GM19324 (cell line): Measurements from ENCODE around the gene OPHN1.
"Not testable (repeated sequence)": the region's sequence is repeated elsewhere in the genome, so short reads cannot be mapped to it uniquely, and the experiment has no call there.

Source experiments
- ATAC-seq: cut with Tn5 transposase; IDR thresholded peaks from one replicate; pipeline ENCODE4 v1.9.1; 2021; ENCODE audit warnings: mild to moderate bottlenecking, moderate library complexity; ENCODE audit not compliant: unreplicated experiment, low FRiP score

Gene OPHN1

GRCh38 chrX:68372665-68373064 lies 60.6 kb downstream of the OPHN1 start:
- ATAC-seq = no peak

GRCh38 chrX:68369559-68369958 lies 63.7 kb downstream of the OPHN1 start:
- no peak for ATAC-seq

DNA sequence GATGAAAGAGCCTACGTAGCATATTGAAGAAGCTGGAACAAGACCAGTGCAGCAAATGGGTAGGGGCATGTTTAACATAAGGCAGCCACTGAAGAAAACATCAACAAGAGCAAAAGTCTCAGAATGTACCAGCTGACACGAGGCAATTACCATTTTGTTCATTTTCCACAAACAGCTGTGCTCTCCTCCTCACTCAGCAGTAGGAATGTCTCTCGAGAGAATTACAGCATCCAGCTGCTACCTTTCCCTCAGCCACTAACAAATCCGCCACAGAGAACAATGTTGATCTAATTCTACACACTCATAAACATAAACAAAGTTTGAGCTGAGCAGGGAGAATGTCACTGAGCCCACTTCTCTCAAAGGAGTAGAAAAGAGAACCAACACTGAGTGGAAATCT lies 68.0 kb downstream of the OPHN1 start:
- no peak for ATAC-seq

DNA sequence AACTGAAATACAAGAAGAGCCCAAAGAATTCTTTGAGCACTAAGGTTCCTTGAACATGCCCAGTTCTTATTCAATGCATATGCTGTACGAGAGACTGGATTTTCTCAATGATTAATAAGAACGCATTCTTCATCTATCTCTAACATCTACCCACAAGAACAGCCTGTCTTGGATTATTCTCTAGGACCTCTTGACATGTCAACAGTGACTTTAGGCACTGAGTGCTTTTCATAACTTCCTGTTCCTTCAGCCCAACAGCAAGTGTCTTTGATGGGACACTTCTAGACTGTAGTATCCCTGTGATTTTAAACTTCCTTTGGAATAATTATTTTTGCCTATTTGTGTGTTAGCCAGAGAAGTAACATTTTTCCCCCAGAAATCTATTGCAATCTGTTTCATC lies 69.3 kb downstream of the OPHN1 start:
- no peak for ATAC-seq

- ATAC-seq = no peak
Observed at GRCh38 chrX:68358679-68359078, 74.6 kb downstream of the OPHN1 start.

GRCh38 chrX:68355629-68355920 lies 77.7 kb downstream of the OPHN1 start:
- ATAC-seq = no peak

GRCh38 chrX:68354879-68355628 lies 78.2 kb downstream of the OPHN1 start:
- no peak for ATAC-seq

GRCh38 chrX:68345025-68345424 lies 88.3 kb downstream of the OPHN1 start:
- ATAC-seq = no peak

DNA sequence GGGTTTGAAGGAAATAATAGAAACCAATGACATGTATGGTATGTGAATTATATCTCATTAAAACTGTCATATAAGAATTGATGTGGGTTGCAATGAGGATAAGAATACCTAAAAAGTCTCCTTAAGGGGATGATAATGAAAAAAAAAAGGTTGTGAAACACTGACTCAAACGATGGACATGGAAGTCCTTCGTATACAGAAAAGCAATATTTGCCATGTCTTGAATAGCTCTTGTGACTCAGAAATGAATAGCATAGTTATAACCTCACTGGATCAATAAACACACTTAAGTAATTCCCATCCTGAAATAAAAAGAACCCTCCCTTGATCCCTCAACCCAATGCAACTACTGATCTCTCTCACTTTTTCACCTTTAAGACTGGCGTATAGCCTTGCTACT lies 89.7 kb downstream of the OPHN1 start:
- ATAC-seq = no peak

- no peak for ATAC-seq
Observed at GRCh38 chrX:68332201-68332731, 101.0 kb downstream of the OPHN1 start.

- not testable (repeated sequence) for ATAC-seq
Observed at GRCh38 chrX:68326841-68327240, 106.5 kb downstream of the OPHN1 start.

DNA sequence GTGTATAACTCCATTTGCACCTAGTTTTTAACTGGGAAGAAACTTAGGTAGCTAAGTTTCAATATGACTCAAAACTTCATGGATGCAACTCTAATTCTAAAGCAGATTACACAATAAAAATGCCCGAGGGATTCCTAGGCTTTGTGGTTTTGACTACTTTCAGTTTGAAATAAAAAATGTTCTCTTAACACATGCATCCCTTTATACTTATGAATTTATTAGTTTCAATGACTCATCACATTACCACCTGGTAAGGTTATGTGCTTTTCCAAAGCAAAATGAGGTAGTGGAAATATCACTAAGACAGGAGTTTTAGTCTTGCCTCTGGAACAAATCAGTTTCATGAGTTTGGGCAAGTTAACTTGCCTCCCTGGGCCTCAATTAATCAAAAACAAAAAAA lies 125.5 kb downstream of the OPHN1 start:
- ATAC-seq = no peak

DNA sequence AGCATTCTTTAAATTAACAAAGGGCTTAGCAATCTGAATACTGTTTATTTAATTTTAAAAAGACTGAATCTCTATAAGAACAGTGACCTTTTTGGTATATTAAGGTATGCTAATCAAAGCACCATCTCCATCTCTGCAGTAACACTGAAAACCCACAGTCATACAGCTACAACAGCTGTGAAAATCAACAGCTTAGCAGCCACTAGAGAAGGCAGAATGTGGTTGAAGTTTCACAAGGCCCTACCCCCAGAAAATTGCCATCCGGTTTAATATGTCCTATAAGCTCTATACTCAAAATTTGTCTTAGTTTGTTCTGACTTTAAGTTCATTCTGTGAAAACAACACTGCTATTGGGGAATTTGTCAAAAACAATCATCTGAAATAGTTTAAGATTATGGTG lies 128.7 kb downstream of the OPHN1 start:
- no peak for ATAC-seq

GRCh38 chrX:68299898-68300297 lies 133.4 kb downstream of the OPHN1 start:
- ATAC-seq = no peak

DNA sequence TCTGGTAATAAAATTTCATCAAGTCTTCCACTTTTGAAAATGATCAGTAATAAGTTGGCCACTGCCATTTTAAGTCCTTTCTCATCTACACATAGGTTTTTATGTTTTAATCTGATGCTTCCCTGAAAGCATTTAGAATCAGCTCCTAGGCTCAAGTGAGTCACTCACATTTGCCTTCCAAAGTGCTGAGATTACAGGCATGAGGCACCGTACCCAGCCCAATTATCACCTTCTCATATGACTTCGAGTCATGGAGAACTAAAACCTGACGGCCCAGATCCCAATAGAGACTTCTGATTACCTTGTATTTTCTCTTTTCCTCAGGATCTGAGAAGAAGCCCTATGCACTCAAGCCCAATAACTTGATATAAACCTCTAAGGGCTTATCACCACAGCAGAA lies 140.8 kb downstream of the OPHN1 start:
- ATAC-seq = no peak

DNA sequence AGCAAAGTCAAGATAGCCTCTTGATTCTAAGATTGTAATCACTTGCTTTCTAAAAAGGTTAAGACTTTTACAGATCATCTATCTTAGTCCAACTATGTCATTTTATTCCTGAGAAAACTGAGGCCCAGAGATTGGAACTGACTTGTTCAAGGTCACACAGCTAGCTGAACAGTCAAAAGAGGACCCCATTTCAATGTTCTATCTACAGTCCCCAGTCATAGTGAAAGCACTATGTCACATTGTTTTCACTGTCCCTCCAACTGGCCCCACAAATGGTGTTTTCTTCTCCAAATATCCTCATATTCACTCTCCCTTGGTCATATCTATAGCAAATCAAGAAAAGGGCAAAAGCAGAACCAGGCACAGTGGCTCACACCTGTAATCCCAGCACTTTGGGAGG lies 145.2 kb downstream of the OPHN1 start:
- ATAC-seq = no peak

GRCh38 chrX:68287419-68287818 lies 145.9 kb downstream of the OPHN1 start:
- ATAC-seq = no peak

GRCh38 chrX:68286980-68287379 lies 146.3 kb downstream of the OPHN1 start:
- no peak for ATAC-seq

DNA sequence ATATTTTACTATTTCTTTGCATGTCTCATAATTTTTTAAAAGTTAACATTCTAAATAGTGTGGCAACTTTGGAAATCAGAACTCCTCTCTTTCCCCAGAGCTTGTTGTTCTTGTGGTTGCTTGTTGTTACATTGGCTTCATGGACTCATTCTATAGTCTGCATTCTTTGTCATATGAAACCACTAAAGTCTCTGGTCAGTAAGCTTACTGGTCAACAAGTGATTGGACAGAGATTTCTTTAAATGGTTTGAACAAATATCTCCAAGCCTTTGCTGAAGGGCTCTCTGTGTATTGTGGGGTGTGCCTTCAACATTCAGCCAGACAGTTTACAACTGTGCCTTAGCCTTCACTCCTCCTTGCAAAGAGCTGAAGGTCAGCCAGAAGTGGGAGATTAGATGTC lies 147.2 kb downstream of the OPHN1 start:
- ATAC-seq = no peak

DNA sequence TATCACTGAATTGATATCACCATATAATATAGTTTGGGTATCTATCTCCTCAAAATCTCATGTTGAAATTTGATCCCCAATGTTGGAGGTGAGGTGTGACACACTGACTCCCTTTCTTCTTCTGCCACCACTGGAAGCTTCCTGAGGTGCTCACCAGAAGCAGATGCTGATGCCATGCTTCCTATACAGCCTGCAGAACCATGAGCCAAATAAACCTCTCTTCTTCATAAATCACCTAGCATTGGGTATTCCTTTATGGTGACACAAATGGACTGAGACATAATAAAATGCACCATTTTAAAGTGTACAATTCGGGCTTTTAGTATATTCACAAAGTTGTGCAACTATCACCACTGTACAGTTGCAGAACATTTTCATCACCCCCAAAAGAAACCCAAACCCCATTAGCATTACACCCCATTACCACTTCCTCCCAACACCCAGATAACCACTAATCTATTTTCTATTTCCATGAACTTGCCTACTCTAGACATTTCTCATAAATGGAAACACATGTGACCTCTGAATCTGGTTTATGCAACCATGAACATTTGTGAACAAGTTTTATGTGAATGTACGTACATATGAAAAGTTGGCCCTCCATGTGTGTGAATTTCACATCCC lies 148.9 kb downstream of the OPHN1 start:
- ATAC-seq = no peak

DNA sequence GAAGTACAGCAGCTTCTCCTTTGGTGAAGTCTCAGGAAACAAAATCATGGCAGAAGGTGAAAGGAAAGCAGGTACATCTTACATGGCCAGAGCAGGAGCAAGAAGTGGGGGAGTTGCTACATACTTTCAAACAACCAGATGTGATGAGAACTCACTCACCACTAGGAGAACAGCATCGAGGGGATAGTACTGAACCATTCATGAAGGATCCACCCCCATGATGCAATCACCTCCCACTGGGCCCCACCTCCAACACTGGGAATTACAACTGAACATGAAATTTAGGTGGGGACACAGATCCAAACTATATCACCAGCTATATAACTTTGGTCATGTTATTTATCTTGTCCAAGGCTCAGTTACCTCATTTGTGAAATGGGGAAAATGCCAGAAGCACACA lies 159.4 kb downstream of the OPHN1 start:
- ATAC-seq = no peak

- not testable (repeated sequence) for ATAC-seq
Observed at GRCh38 chrX:68264793-68265192, 168.5 kb downstream of the OPHN1 start.
